GM21737 (cell line): ENCODE results near the gene FIS1.
A peak's percentile ranks its signal among the peaks of the same experiment; 100 is the strongest.

ENCODE experiments used
- ATAC-seq: cut with Tn5 transposase; IDR thresholded peaks from one replicate; pipeline ENCODE4 v1.9.1; 2021; ENCODE audit warnings: mild to moderate bottlenecking, moderate library complexity; ENCODE audit not compliant: unreplicated experiment

FIS1 gene

DNA sequence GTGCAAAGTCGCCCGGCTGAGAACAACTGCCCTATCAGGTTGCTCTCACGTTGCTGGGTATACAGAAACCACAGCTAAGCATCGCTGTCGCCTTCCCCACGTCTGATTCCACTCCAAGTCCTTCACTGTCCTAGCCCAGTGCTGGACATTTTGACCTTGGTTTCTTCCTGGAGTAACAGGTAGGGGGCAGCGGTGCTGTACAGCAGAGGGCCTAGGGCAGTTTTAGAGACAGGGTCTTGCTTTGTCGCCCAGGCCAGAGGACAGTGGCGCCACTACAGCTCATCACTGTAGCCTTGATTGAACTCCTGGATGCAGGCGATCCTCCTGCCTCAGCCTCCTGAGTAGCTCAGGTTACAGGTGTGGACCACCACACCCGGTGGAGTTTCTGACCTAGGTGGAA lies 9.8 kb downstream of the FIS1 start:
- ATAC-seq, result no peak

DNA sequence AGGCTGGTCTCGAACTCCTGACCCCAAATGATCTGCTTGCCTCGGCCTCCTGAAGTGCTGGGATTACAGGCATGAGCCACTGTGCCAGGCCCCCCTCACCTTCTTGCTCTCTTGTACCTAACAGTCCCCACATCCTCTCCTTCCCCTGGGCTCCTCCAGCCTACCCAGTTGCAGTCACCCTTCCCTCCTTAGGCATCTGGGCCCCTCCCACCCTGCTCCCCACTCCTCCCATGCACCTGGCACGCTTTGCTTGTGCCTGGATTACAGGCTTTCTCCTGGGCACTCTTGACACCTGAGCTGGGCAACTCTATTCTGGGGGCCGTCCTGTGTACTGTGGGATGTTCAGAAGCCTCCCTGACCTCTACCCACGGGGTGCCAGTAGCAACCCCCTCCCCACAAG lies 10.2 kb downstream of the FIS1 start:
- no peak for ATAC-seq

DNA sequence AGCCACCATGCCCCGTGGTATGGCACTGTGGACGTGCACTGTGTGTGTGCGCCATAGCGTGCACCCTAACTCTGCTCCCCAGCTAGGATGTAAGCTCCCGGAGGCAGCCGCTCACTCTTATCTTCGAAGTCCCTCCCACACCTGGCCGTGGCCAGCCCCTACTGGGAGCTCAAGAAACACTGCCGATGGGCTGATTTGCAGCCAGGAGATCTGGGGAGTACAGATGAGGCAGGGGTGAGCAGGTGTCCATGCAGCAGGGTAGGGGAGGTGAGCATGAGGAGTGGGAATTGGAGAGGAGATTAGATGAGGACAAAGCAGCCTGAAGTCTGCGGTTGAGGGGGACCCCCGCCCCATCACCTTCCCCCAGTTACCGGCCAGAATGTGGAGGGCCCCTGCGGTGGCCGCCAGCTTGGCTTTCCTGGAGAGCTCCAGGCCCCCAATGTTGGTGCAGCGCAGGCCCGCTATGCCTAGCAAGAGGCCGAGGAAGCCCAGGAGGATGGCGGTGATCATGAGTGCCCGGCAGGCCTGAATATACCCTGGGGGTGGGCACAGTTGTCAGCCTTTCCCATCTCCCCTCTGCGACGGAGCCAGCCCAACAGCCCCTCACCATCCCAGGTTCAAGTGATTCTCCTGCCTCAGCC lies 10.9 kb downstream of the FIS1 start:
- ATAC-seq, result no peak

DNA sequence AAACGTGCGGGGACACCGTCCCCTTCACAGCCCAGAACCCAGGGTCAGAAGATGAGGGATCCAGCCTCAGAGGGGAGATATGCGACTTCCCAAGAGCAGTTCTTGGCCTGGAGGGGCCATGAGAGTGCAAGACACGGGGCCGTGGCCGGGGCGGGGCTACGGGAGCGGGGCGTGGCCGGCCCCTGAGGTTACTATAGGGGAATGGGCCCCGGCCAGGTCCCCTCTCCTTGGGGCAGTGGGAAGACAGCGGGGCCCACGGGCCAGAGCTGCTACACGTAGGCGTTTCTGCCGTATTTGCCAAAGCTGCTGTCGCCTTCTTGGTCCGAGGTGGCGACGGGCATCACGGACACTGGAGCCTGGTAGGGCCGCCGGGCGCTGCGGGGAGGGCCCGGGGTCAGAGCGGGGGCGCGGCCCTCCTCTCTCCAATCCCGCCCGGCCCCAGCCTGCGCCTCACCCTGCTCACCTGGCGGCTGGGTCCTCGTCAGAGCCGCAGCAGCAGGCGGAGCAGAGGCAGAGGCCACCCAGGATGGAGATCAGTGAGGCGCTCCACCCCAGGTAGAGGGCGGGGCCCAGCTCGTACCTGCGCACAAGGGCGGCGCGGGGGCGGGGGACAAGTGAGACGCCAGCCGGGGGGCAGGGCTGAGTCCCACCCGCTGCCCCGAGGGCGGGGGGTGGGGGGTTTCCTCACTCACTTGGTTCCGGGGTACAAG lies 12.6 kb downstream of the FIS1 start:
- ATAC-seq, result no peak

DNA sequence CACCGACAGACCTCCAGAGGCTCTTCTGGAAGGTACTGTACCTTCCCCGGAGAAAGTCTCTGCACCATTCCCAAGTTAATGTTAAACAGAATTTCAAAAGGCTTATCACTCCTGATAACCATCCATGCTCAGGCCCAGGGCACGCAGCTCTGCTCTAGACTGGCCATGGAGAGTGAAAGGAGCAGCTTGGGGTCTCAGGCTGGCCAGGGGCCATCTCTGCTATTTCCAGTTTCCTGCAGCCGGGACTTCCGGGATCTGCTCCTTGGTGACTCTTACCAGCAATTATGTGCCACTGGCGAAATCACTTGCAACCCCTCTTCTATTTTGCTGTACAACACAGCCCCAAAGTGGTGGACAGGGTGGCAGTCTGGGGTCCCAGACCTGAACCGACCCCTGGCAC lies 13.2 kb downstream of the FIS1 start:
- no peak for ATAC-seq

DNA sequence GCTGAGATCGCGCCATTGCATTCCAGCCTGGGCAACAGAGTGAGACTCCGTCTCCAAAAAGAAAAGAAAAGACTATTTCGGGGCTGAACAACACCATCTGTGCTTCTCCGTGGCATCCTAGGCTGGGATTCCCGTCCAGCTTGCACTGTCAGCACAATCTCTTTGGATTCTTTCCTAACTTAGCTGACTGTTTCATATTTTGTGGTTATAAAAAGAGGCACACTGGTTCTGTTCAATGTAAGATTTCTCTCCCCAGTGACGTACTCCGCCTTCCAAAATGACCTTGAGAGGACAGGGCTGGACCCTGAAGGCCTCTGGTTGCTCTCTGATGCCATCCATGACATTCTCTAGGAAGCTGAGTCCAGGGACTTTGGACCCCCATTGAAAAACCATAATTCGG lies 18.2 kb downstream of the FIS1 start:
- no peak for ATAC-seq

DNA sequence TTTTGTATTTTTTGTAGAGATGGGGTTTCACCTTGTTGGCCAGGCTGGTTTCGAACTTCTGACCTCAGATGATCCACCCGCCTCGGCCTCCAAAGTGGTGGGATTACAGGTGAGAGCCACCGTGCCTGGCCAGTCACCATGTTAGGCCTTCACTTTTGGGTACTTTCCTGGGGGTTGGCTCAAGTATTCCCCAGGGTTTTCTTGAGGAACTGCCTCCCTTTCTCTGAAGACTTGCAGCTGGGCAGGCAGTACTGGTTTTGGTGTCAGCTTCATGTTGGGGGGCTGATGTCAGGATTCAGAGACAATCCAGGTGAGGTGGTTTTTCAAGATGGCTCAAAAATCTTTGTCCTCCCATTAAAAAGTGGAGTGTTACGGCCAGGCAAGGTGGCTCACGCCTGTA lies 19.2 kb downstream of the FIS1 start:
- no peak for ATAC-seq

DNA sequence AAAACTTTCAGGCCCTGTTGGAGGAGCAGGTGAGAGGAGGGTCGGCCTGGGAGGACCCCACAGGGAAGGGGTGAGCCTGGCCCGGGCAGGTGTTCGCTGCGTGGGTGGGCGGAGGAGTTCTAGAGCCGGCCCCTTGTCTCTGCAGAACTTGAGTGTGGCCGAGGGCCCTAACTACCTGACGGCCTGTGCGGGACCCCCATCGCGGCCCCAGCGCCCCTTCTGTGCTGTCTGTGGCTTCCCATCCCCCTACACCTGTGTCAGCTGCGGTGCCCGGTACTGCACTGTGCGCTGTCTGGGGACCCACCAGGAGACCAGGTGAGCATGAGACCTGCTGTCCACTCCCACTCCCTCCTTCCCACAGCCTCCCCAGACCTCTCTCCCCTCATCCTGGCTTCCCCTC lies 21.4 kb downstream of the FIS1 start:
- no peak for ATAC-seq

DNA sequence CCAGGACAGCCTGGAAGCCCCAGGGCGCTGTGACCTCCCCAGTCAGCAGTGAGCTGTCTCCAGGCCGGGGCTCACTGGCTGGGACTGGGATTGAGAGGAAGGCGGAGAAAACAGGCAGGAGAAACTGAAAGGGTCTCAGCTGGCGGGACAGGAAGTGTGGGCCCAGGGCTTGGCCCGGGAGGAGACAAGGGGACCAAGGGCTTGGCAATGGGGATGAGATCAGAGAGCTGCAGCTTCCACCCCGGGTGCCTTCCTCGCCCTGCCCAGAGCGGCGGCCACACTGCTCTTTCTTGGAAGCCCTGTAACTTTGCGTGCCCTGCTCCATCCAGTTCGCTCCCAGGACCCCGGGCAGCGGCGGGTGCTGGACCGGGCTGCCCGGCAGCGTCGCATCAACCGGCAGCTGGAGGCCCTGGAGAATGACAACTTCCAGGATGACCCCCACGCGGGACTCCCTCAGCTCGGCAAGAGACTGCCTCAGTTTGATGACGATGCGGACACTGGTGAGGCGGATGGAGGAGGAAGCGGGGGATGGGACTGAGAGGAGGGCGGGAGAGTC lies 22.5 kb downstream of the FIS1 start:
- no peak for ATAC-seq

DNA sequence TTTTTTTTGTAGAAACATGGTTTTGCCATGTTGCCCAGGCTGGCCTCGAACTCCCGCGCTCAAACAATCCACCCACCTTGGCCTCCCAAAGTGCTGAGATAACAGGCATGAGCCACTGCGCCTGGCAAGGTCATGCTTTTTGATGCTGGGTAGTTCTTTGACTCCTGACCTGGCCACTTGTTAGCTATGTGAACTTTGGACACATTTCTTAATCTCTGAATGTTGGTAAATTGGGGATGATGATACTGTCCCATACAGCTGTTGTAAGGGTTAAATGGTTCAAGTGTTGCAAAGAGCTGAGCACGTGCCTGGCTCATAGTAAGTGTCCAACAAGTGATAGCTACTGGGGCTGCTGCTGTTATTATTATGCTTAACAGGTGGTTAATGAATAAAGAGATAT lies 24.6 kb downstream of the FIS1 start:
- ATAC-seq, result no peak

DNA sequence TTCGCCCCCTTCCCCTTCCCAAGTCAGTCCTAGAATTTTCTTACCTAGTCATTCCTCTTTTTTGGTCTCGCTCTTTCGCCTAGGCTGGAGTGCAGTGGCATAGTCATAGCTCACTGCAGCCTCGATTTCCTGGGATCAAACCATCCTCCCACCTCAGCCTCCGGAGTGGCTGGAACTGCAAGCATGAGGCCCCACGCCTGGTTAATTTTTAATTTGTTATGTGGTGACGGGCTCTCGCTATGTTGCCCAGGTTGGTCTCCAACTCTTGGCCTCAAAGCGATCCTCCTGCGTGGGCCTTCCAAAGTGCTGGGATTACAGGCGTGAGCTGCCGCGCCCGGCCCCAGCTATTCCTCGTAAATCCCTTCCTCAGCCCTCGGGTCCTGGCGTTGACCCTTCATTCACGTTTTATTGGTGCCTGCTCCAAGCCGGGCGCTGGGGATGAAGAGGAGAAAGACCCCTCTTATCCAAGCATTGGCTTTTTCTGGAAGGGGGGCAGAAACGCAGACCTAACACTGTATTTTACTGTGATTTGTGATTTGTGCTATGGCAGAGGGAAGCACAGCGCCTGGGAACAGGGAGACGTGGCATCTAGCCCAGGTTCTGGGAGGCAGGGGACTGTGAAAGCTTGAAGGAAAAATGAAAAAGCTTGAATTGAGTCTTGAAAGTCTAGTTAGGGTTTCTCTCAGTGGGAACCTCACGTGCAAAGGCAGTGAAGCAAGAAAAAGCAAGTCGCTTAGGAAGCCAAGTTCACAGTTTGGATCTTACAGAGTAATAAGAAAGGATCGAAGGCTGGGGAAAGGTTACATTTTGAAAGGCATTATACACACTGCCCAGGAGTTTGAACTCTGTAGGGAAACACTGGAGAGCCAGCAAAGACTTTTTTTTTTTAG lies 26.4 kb downstream of the FIS1 start:
- ATAC-seq, result peak; percentile 4

DNA sequence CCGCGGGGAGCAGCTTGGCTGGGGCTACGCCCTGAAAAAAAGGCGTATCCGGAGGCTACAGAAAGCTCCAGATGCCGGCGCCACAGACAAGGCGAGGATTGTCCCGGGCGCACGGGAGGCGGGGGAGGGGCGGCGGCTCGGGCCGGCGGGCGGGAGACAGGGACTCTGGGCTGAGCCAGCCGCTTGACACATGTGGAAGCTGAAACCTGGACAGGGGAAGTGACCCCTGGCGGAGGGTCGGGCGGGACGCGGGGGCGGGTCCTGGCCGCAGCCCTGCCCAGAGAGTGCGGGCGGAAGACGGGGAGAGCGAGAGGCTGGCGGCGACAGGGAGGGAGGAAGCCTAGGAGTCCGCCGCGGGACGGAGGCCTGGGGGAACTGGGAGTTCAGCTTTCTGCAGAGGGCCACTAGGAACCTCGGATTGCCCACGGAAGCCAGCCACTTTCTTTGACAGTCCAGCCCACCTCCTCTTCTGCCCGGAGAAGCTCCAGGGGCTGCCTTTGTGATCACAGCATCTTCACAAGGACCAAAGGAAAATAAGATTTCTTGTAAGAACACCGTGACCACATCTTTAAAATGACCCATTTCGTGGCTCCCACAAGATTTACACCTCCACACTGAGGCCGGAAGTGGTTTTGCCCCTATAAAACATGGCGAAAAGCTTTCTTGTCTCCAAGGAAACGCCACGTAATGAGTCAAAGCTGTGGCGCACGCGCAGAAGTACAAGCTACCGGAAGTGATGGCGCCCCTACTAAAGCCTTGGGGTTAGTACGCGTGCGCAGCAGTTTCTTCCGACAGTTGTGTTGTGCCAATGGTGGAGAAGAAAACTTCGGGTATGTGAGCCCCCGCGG lies 27.3 kb downstream of the FIS1 start, which contains the start of the genes PLOD3 and ZNHIT1:
Gene PLOD3 (minus strand): TSS at position 194 of the 848 bp plus-strand sequence. CDS start 307 bp downstream, outside the sequence.
Gene ZNHIT1 (plus strand): TSS at position 778 of the 848 bp plus-strand sequence. CDS start 31 bp downstream, at position 809.
- ATAC-seq, result peak; percentile 61

DNA sequence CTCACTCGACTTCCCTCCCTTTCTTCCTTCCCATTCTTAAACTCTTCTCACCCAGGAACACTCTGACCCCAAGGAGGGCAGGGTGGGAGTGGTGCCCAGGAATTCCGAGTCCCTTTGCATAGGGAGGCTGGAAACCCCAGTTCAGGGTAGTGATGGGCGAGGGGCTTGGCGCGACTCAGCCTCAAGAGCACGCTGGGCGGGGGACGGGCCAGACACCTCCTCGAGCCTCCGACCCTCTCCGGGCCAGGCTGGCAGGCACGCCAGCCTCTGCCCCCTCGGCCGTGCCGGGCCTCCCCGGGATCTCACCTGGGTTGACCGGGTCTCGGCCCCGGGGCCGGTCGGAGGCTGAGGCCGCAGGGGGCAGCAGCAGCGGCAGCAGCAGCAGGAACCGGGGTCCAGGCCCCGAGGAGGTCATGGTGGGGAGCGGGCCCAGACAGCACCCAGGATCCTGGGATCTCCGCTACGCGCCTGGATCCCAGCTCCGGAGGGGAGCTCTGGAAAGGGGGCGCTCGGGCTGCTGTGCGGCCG lies 28.0 kb downstream of the FIS1 start:
- peak; percentile 15 for ATAC-seq

DNA sequence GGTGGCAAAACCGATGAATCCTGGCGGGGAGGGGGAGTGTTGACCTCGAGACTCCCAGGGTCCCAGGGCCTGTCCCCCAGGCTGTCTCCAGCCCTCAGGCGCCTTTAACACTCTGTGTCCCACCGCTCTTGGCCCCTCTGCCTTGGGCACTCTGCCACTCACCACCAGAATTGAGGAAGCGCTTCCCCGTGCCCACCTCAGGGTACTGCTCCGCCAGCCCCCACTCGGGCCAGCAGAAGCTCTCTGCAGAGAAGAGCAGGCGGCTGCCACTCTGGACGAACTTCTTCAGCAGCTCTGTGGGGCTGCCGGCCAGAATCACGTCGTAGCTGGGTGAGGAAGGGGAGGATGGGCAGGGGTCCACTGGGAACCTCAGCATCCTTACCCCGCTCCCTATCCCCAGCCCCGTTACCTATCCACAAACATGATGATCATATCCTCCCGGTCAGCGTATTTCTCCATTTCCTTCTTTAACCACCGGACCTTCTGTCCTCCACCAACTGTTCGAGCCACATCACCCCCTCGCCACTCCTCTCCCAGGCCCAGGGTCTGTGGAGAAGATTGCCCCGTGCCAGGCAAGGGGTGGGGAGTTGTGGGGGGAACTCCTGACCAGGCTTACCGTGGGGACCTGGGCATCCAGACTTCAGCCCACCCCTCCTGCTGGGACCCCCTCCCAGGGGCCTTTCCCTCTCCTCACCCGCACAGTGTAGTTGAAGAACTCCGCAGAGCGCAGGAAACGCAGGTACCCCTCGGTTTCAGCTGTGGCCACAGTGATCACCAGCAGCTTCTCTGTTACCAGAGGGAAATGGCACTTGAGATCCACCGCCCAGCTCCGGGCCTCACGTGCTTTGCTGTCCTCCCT lies 28.7 kb downstream of the FIS1 start:
- ATAC-seq, result no peak

DNA sequence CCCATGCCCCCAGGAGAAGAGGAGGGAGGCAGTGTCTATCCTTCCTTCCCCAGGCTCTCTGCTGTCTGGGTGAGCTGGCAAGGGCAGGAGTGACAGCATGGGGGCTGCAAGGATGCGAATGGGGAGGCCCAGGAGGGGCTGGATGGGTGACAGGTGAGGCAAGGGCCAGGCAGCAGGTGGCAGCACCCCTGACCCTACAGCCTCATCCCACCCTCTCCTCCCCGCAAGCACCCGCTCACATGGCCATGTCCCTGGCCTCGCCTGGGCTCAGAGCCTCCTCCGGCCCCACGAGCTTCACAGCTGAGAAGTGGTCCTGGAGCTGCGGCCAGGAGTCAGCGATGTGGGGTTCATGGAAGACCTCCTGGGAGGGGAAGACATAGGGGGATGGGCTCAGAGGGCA lies 32.9 kb downstream of the FIS1 start:
- no peak for ATAC-seq

DNA sequence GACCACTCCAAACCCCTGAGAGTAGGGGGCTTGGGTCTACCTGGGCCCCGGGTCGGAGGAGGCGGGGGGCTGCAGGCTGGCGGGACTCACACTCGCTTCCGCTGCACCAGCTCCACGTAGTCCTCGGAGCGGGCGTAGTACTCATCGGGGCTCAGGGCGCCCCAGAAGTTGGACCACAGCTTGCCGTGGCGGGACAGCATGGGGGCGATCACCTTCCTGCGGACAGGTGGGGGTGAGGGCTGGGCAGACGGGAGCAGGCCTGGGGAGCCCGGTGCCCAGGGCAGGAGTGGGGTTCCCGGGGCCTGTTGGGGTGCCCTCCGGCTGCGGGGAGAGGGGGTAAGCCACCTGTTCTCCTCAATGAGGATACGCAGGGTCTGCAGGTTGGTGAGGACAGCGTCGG lies 33.4 kb downstream of the FIS1 start:
- ATAC-seq, result no peak

DNA sequence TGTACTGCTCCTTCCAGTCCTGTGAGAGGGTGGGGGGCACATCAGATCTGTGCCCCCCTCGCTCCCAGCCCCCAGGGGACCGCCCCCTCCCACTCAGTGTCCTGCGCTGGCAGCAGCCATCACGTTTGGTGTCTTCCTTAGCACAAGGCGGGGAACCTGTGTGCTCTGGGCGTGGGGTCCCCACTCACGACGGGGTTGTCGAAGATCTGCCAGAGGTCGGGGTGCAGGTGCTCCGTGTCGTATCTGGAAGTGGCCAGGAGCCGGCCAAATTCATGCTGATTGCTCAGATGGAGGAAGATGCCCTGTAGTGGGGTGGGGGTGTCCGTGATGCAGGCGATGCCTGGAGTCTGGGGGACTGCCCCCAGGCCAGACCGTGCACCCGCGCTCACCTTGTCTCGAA lies 34.7 kb downstream of the FIS1 start:
- no peak for ATAC-seq

DNA sequence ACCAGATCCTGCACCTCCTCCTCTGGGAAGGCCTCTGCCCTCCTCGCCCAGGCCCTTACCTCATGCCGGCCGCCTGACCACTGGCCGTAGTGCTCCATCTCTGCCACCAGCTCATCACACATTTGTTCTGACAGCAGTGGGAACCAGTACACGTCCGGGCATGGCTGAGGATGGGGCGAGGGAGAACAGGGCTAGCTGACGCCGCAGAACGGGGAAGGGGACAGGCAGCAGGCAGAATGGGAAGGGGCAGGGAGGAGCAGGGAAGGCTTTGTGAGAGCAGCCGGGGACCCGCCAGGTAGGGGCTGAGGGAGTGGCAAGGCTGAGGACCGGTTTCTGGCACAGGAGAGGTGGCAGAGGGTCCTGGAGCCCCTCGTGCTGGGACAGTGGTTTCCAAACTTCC lies 36.1 kb downstream of the FIS1 start:
- ATAC-seq, result no peak

DNA sequence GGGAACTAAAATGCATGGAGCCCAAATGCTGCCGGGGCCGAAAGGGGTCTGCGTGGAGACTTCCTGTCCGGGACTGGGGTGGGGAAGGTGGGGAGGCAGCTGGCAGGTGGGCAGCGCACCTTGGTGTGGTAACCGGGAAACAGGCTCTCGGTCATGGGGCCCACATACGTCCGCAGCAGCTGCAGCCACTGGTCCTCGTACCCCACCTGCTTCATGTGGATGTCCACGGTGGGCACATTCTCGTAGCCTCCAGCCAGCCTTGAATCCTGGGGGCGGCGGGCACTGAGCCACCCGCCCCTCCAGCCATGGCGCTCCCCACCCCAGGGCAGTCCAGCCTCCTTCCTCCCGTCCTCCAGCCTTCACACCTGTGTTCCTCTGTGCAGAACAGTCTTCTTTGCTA lies 37.4 kb downstream of the FIS1 start:
- no peak for ATAC-seq
